H1 (cell line): ENCODE results near the gene TMEM144. TPM values are rescaled to one million over a fixed set of nuclear protein-coding genes. Genes with fewer than 3 reads are reported as not detected.

ENCODE experiments used
- CTCF ChIA-PET: fragments of 300-600 bp; sonication (Branson Sonifier 250); formaldehyde crosslinking; loops from one replicate; lab custom pipeline; 2021; ENCODE audit not compliant: partially characterized antibody; lab: Charles Lee
- POLR2A ChIA-PET: fragments of 300-600 bp; sonication (Branson Sonifier 250); formaldehyde crosslinking; loops from one replicate; lab custom pipeline; 2021; ENCODE audit warnings: inconsistent platforms; ENCODE audit not compliant: partially characterized antibody; lab: Charles Lee
- DNase-seq, 2 experiments: peaks; one replicate each; pipeline versions ENCODE4 v3.0.0 to v3.0.0-alpha.2; 2010 to 2022; ENCODE audit warnings: low spot score in 2 of 2, low read depth in 1 of 2, mixed read lengths in 1 of 2
- FAIRE-seq: peaks from 2 replicates; lab custom pipeline; 2011; peaks lifted over from hg19 to GRCh38; lab: Jason Lieb, UNC
- H2AFZ ChIP-seq: 2 replicates; pipeline ENCODE4 v1.8.1; 2012; ENCODE audit warnings: low read length, inconsistent platforms
- H2AK5ac ChIP-seq: 2 replicates; pipeline ENCODE4 v1.6.1; 2013; ENCODE audit warnings: low read depth, low read length
- H2BK120ac ChIP-seq: replicated peaks from 2 replicates; pipeline ENCODE3; 2013; ENCODE audit warnings: low read depth, low read length, inconsistent platforms
- H2BK12ac ChIP-seq: 2 replicates; pipeline ENCODE4 v1.6.1; 2013; ENCODE audit warnings: low read depth, low read length
- H2BK15ac ChIP-seq: 2 replicates; pipeline ENCODE4 v1.6.1; 2013; ENCODE audit warnings: low read length
- H2BK20ac ChIP-seq: 2 replicates; pipeline ENCODE4 v1.6.1; 2013; ENCODE audit warnings: low read length
- H2BK5ac ChIP-seq: 2 replicates; pipeline ENCODE4 v1.6.1; 2013; ENCODE audit warnings: low read depth, low read length
- H3K14ac ChIP-seq: 2 replicates; pipeline ENCODE4 v1.6.1; 2013; ENCODE audit warnings: inconsistent platforms; ENCODE audit not compliant: insufficient read length
- H3K18ac ChIP-seq: 2 replicates; pipeline ENCODE4 v1.6.1; 2013; ENCODE audit warnings: low read length; ENCODE audit errors: extremely low read depth
- H3K23ac ChIP-seq: 2 replicates; pipeline ENCODE4 v1.6.1; 2013; ENCODE audit warnings: inconsistent platforms; ENCODE audit not compliant: insufficient read length
- H3K23me2 ChIP-seq: 2 replicates; pipeline ENCODE4 v1.6.1; 2013; ENCODE audit warnings: low read depth, low read length
- H3K27ac ChIP-seq: 2 replicates; pipeline ENCODE4 v1.6.1; 2011; ENCODE audit warnings: low read depth, low read length, inconsistent platforms
- H3K27me3 ChIP-seq, 4 experiments: replicated peaks in 1 of 4; 1 replicate in 1 of 4; 2 replicates in 3 of 4; pipeline versions ENCODE4 v1.6.1 to v1.8.1; 2011 to 2013; ENCODE audit warnings: low read length in 3 of 4, mild to moderate bottlenecking in 3 of 4, inconsistent platforms in 2 of 4, mixed read lengths in 2 of 4, moderate library complexity in 1 of 4; ENCODE audit not compliant: control insufficient read depth in 3 of 4, insufficient read depth in 3 of 4; ENCODE audit errors: extremely low read depth in 1 of 4
- H3K36me3 ChIP-seq, 4 experiments: 2 replicates each; pipeline versions ENCODE4 v1.6.1 to v1.8.1; 2011 to 2013; ENCODE audit warnings: mild to moderate bottlenecking in 4 of 4, low read length in 3 of 4, moderate library complexity in 2 of 4, control low read depth in 1 of 4, inconsistent platforms in 1 of 4; ENCODE audit not compliant: insufficient read depth in 4 of 4, control insufficient read depth in 2 of 4
- H3K4ac ChIP-seq: replicated peaks from 2 replicates; pipeline ENCODE3; 2013; ENCODE audit warnings: low read length, low read depth, mixed read lengths, inconsistent platforms; ENCODE audit not compliant: insufficient read length
- H3K4me1 ChIP-seq, 4 experiments: replicated peaks in 1 of 4; 1 replicate in 1 of 4; 2 replicates in 3 of 4; pipeline versions ENCODE4 v1.6.1 to v1.8.1; 2011 to 2013; ENCODE audit warnings: low read length in 3 of 4, inconsistent platforms in 2 of 4, mixed read lengths in 1 of 4; ENCODE audit not compliant: insufficient read depth in 4 of 4, control insufficient read depth in 3 of 4
- H3K4me2 ChIP-seq, 2 experiments: 2 replicates each; pipeline versions ENCODE4 v1.6.1 to v1.8.1; 2011 to 2013; ENCODE audit warnings: low read depth in 2 of 2, low read length in 2 of 2, control low read depth in 1 of 2, inconsistent platforms in 1 of 2, mild to moderate bottlenecking in 1 of 2; ENCODE audit not compliant: insufficient read depth in 1 of 2
- H3K4me3 ChIP-seq, 4 experiments: fragments of 200-600, 300-600 bp in 1 of 4; sonication (generic), shearing (Covaris generic), sonication (Bioruptor Twin) in 1 of 4; 2 replicates each; pipeline versions ENCODE4 v1.5.1 to v1.8.1; 2011 to 2016; ENCODE audit warnings: low read length in 4 of 4, low read depth in 3 of 4, control low read depth in 2 of 4, inconsistent platforms in 2 of 4, mild to moderate bottlenecking in 2 of 4, mixed read lengths in 1 of 4, moderate library complexity in 1 of 4; ENCODE audit not compliant: insufficient read depth in 2 of 4; ENCODE audit errors: extremely low read depth in 1 of 4
- H3K56ac ChIP-seq: replicated peaks from 2 replicates; pipeline ENCODE3; 2013; ENCODE audit warnings: low read depth, mild to moderate bottlenecking, mixed read lengths, low read length, inconsistent platforms; ENCODE audit not compliant: insufficient read length
- H3K79me1 ChIP-seq: 2 replicates; pipeline ENCODE4 v1.6.1; 2013; ENCODE audit warnings: low read depth, low read length, control low read depth
- H3K79me2 ChIP-seq, 2 experiments: 2 replicates each; pipeline versions ENCODE4 v1.6.1 to v1.8.1; 2012 to 2013; ENCODE audit warnings: low read length in 2 of 2, mild to moderate bottlenecking in 2 of 2, inconsistent platforms in 1 of 2; ENCODE audit not compliant: insufficient read depth in 2 of 2, control insufficient read depth in 1 of 2
- H3K9ac ChIP-seq, 4 experiments: replicated peaks in 1 of 4; 1 replicate in 1 of 4; 2 replicates in 3 of 4; pipeline versions ENCODE4 v1.6.1 to v1.8.1; 2011 to 2013; ENCODE audit warnings: low read depth in 3 of 4, low read length in 3 of 4, control low read depth in 2 of 4, mild to moderate bottlenecking in 2 of 4, moderate library complexity in 2 of 4, inconsistent platforms in 1 of 4; ENCODE audit errors: extremely low read depth in 1 of 4
- H3K9me3 ChIP-seq, 2 experiments: 2 replicates each; pipeline versions ENCODE4 v1.6.1 to v1.8.1; 2012 to 2013; ENCODE audit warnings: mild to moderate bottlenecking in 2 of 2, moderate library complexity in 2 of 2, control low read depth in 1 of 2, inconsistent platforms in 1 of 2, low read depth in 1 of 2, low read length in 1 of 2, mixed read lengths in 1 of 2; ENCODE audit not compliant: insufficient read depth in 2 of 2
- H4K20me1 ChIP-seq, 2 experiments: replicated peaks in 1 of 2; 2 replicates each; pipeline versions ENCODE3 to v1.8.1; 2011 to 2013; ENCODE audit warnings: inconsistent platforms in 2 of 2, low read length in 2 of 2, mild to moderate bottlenecking in 1 of 2; ENCODE audit not compliant: insufficient read depth in 2 of 2, control insufficient read depth in 1 of 2
- H4K5ac ChIP-seq: 2 replicates; pipeline ENCODE4 v1.6.1; 2013; ENCODE audit warnings: low read length, low read depth, mixed read lengths, inconsistent platforms; ENCODE audit not compliant: insufficient read length
- H4K8ac ChIP-seq: 2 replicates; pipeline ENCODE4 v1.8.0; 2013; ENCODE audit warnings: mild to moderate bottlenecking, moderate library complexity, low read length, inconsistent platforms; ENCODE audit not compliant: insufficient read depth; ENCODE audit errors: extremely low read depth
- H4K91ac ChIP-seq: replicated peaks from 2 replicates; pipeline ENCODE3; 2013; ENCODE audit warnings: low read length, mixed read lengths, inconsistent platforms; ENCODE audit not compliant: insufficient read length
- RBBP5 ChIP-seq: IDR thresholded peaks from 2 replicates; pipeline ENCODE4 v1.7.1; 2012; ENCODE audit warnings: low read depth, mild to moderate bottlenecking, inconsistent platforms, low read length, moderate library complexity, borderline replicate concordance
- TAF1 ChIP-seq: IDR thresholded peaks from 2 replicates; pipeline ENCODE4 v1.6.1; 2011; ENCODE audit warnings: mild to moderate bottlenecking, low read depth, low read length
- WGBS, 2 experiments: shearing (Covaris generic) in 1 of 2; methylation state at CpG; one replicate each; pipeline versions ENCODE4 v1.1.6 to v1.1.7; 2013 to 2015; ENCODE audit warnings: low lambda C conversion rate in 2 of 2, mixed read lengths in 2 of 2, inconsistent platforms in 1 of 2, low coverage in 1 of 2, missing lambda C conversion rate in 1 of 2; ENCODE audit not compliant: insufficient replicate concordance in 2 of 2, insufficient coverage in 1 of 2, insufficient read length in 1 of 2; ENCODE audit errors: extremely low coverage in 1 of 2, missing lambda C conversion rate in 1 of 2; 5-methylcytosine and 5-hydroxymethylcytosine counted together
- polyA plus RNA-seq, 7 experiments: library from polyadenylated mRNA; depleted of rRNA in 3 of 7; stranded (reverse) in 5 of 7; unstranded in 2 of 7; fragments of >200 nt in 5 of 7; fragments of 200-250 nt in 2 of 7; gene quantifications; 1 replicate in 5 of 7; 2 replicates in 1 of 7; 4 replicates in 1 of 7; pipeline versions ENCODE4 v1.2.1 to v1.2.3, GENCODE V29; 2011 to 2013; ENCODE audit warnings: missing spikeins in 2 of 7, mixed read lengths in 2 of 7
- total RNA-seq: library from RNA; stranded (reverse); fragmentation: NEBNext Ultra II Directional; extraction: Animal tissue kit (Norgen Biotek cat#: 25700); gene quantifications from 2 replicates; pipeline ENCODE4 v1.2.1, GENCODE V29; 2021
- TF ChIP-seq, protein P1 (sequence below): IDR thresholded peaks from 2 replicates; pipeline ENCODE4 v1.6.1; 2012; ENCODE audit warnings: low read length, inconsistent platforms

The TMEM144 gene
- total and polyA plus RNA-seq, 2 of the 8 experiments (the other 6 are each of a cell fraction or from before 2014, with no cell fraction given): 1.9 to 2.6 TPM

DNA sequence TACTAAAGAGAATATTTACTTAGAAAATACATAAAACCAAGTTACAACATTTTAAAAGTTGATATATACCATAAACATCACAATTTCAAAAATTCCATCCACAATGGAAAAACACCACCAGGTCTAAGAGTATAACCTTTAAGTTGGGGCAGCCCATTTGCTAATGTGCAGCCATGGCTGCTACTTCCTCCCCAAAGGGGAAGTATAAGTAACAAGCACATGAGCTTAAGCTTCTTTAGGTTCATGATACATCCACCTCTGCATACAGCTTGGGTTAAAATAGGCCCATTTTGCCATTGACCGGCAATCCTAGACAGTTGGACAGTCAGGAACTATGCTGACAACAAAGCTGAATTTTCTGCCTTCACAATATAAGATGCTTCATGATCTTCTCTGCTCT is 20.9 kb upstream of the TMEM144 start:
- no peak overlapping the region for H2BK15ac ChIP-seq
- H3K9me3 ChIP-seq: no peaks in the 10 kb centered on the region
- no peak for DNase-seq
- H2BK20ac ChIP-seq: no peak overlapping the region
- H2BK120ac ChIP-seq: no peak overlapping the region
- H3K27me3 ChIP-seq: no peaks in the 10 kb centered on the region
- H3K4ac ChIP-seq: no peak overlapping the region
- H4K91ac ChIP-seq: no peak overlapping the region
- FAIRE-seq: no peak
- H4K20me1 ChIP-seq: no peaks in the 10 kb centered on the region
- H3K79me2 ChIP-seq: no peaks in the 10 kb centered on the region
- H3K9ac ChIP-seq: no peak overlapping the region
- ChIA-PET POLR2A (no interaction called here), CTCF (interaction anchor here (1.1 to 7.6 kb wide), 4 partner anchors 10 to 210 kb away, joined by 3 to 102 read pairs (median 4); no protein-coding TSS in a partner anchor)
- no peak overlapping the region for H3K27ac ChIP-seq
- TF ChIP-seq, protein P1, sequence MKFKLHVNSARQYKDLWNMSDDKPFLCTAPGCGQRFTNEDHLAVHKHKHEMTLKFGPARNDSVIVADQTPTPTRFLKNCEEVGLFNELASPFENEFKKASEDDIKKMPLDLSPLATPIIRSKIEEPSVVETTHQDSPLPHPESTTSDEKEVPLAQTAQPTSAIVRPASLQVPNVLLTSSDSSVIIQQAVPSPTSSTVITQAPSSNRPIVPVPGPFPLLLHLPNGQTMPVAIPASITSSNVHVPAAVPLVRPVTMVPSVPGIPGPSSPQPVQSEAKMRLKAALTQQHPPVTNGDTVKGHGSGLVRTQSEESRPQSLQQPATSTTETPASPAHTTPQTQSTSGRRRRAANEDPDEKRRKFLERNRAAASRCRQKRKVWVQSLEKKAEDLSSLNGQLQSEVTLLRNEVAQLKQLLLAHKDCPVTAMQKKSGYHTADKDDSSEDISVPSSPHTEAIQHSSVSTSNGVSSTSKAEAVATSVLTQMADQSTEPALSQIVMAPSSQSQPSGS: no peak
- no peak for TF ChIP-seq TAF1
- no peak for TF ChIP-seq RBBP5
- no peak overlapping the region for H3K14ac ChIP-seq
- H3K23me2 ChIP-seq: no peaks in the 10 kb centered on the region
- H3K4me2 ChIP-seq: no peak overlapping the region
- H2BK5ac ChIP-seq: no peak overlapping the region
- no peak overlapping the region for H3K23ac ChIP-seq
- H3K4me1 ChIP-seq: no peaks in the 10 kb centered on the region
- no peaks in the 10 kb centered on the region for H3K36me3 ChIP-seq
- no peak overlapping the region for H2AK5ac ChIP-seq
- H4K5ac ChIP-seq: no peak overlapping the region
- no peak overlapping the region for H2BK12ac ChIP-seq
- H3K4me3 ChIP-seq: no peak overlapping the region
- no peak overlapping the region for H3K18ac ChIP-seq
- no peak overlapping the region for H4K8ac ChIP-seq
- WGBS, 2 experiments: 91% methylated on average over 1 of the region's 1 CpG; no CpG with 5 or more reads in 1 of the 2 experiments
- H3K56ac ChIP-seq: no peak overlapping the region
- H3K79me1 ChIP-seq: no peaks in the 10 kb centered on the region
- H2AFZ ChIP-seq: no peak overlapping the region
